ENCODE data around the gene SCMH1. TPM values are rescaled to one million over a fixed set of nuclear protein-coding genes. Genes with fewer than 3 reads are reported as not detected.

Gene SCMH1
- total and polyA plus RNA-seq, 2 experiments from 2014 or later, result 126 to 147 TPM

DNA sequence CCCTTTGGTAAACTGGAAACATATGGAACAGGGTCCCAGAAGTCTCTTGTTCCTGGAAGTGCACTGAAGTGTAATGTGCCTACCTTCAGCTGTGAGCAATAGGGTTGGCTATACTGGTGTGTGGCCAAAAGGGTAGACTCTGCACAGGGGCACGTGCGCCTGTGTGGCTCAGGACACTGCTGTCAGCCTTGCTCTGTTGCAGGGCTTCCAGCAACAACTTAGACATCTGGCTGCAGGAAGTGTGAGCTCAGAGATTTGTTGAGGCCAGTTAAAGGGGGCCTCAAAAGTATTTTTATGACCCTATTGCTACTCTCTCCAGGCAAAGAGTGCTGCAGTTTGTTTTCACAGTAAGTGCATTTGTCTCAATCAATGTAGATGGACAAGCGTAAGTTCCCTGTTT is 255.2 kb downstream of the SCMH1 start:
- peaks cover 25% of the 10 kb centered on the region for H3K36me3 ChIP-seq
- peaks cover 9% of the 10 kb centered on the region for H3K4me1 ChIP-seq (ENCODE audit: low read depth)
- H3K27ac ChIP-seq, result no peak overlapping the region
- H3K27me3 ChIP-seq, result no peaks in the 10 kb centered on the region
- DNase-seq (ENCODE audit: low read depth in 1 of 2, low spot score in 1 of 2), result no peak
- no peaks in the 10 kb centered on the region for H3K9me3 ChIP-seq (ENCODE audit: low read depth)
- TF ChIP-seq, protein P1, sequence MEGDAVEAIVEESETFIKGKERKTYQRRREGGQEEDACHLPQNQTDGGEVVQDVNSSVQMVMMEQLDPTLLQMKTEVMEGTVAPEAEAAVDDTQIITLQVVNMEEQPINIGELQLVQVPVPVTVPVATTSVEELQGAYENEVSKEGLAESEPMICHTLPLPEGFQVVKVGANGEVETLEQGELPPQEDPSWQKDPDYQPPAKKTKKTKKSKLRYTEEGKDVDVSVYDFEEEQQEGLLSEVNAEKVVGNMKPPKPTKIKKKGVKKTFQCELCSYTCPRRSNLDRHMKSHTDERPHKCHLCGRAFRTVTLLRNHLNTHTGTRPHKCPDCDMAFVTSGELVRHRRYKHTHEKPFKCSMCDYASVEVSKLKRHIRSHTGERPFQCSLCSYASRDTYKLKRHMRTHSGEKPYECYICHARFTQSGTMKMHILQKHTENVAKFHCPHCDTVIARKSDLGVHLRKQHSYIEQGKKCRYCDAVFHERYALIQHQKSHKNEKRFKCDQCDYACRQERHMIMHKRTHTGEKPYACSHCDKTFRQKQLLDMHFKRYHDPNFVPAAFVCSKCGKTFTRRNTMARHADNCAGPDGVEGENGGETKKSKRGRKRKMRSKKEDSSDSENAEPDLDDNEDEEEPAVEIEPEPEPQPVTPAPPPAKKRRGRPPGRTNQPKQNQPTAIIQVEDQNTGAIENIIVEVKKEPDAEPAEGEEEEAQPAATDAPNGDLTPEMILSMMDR (IDR thresholded peaks at IDR 0.05; ENCODE audit: low read depth, low read length), result no peak
- no peak overlapping the region for H3K4me3 ChIP-seq

DNA sequence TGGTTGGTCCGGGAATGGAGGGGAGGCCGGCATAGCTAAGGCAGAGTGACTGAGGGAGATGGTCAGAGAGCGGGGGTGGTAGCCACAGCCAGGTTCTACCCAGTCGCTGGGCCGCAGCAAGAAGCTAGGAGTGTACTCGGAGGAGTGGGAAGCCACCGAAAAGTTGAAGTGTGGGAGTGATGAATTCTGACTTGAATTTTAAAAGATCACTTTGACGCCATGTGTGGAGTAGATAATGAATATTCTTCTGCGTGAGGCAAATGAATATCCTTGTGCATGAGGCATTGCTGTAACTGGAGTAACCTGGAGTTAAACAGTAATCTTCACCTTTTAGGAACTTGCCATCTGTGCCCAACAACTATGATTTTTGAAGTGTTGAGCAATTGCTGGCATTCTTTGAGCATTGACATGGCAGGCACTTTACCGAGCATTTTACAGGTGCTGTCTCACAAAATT is 255.8 kb downstream of the SCMH1 start:
- H3K27me3 ChIP-seq, result no peaks in the 10 kb centered on the region
- H3K27ac ChIP-seq, result no peak overlapping the region
- no peak overlapping the region for H3K4me3 ChIP-seq
- no peaks in the 10 kb centered on the region for H3K9me3 ChIP-seq (ENCODE audit: low read depth)
- peaks cover 13% of the 10 kb centered on the region for H3K4me1 ChIP-seq (ENCODE audit: low read depth)
- H3K36me3 ChIP-seq, result peaks cover 25% of the 10 kb centered on the region
- TF ChIP-seq, protein P1 (IDR thresholded peaks at IDR 0.05; ENCODE audit: low read depth, low read length), result no peak
- no peak for DNase-seq (ENCODE audit: low read depth in 1 of 2, low spot score in 1 of 2)

DNA sequence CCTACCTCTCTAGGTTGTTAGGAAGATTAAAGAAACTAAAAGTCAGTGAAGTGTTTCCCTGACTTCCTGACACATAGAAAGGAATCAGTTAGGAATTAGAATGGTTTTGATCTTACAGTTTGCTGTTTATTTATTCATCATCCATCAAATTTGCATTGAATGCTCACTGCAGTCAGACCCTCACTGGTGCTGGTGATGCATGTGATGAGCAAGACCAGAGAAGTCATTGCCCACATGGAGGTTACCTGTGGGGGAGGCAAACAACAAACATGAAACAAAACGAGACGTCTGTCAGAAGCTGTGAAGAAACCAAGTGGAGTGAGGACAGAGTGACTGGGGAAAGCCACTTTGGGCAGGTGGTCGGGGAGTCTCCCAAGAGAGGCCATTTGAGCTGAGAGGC is 256.2 kb downstream of the SCMH1 start:
- Histone ChIP-seq H3K27ac (no peak overlapping the region), H3K36me3 (peaks cover 25% of the 10 kb centered on the region), H3K4me3 (no peak overlapping the region), H3K9me3 (ENCODE audit: low read depth) (no peaks in the 10 kb centered on the region), H3K4me1 (ENCODE audit: low read depth) (peaks cover 16% of the 10 kb centered on the region), H3K27me3 (no peaks in the 10 kb centered on the region)
- TF ChIP-seq, protein P1 (IDR thresholded peaks at IDR 0.05; ENCODE audit: low read depth, low read length), result no peak
- no peak for DNase-seq (ENCODE audit: low read depth in 1 of 2, low spot score in 1 of 2)

DNA sequence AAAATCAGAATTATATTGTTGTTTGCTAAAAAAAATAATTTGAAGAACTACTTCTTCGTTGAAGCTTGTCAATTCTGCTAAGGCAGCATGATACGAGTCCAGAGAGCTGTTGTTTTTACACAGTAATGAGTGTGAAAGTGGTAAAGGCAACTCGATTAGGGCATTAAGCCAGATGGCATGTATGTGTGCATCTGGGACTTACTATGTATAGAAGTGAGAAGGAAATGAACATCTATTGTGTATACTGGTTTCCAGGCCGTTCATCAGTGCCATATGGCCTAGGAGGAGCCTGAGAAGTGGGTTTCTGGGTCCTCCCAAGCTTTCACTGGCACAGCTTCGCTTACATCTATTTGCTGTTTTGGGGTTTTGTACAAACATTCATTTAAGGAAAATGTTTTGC is 256.9 kb downstream of the SCMH1 start:
- TF ChIP-seq, protein P1 (IDR thresholded peaks at IDR 0.05; ENCODE audit: low read depth, low read length), result no peak
- H3K4me1 ChIP-seq (ENCODE audit: low read depth), result peaks cover 16% of the 10 kb centered on the region
- H3K9me3 ChIP-seq (ENCODE audit: low read depth), result no peaks in the 10 kb centered on the region
- no peak for DNase-seq (ENCODE audit: low read depth in 1 of 2, low spot score in 1 of 2)
- no peak overlapping the region for H3K27ac ChIP-seq
- peaks cover 25% of the 10 kb centered on the region for H3K36me3 ChIP-seq
- no peaks in the 10 kb centered on the region for H3K27me3 ChIP-seq
- no peak overlapping the region for H3K4me3 ChIP-seq

DNA sequence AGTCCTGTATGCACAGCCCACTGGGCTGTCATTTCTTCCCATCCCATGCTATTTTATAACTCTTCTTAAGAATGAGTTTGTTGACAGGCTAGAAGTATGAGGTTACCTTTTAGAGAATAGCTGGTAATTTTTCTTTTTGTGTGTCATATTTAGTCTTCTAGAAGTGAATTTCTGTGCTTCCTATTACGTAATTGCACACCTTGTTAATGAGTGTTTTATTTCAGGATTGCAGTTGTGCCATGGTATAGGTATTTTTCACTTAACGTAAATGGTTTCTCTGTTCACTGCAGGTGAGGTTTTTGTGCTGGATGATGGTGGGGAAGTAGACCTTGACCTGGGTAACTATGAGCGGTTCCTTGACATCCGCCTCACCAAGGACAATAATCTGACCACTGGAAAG is 257.6 kb downstream of the SCMH1 start:
- H3K4me3 ChIP-seq, result no peak overlapping the region
- no peaks in the 10 kb centered on the region for H3K27me3 ChIP-seq
- peaks cover 16% of the 10 kb centered on the region for H3K4me1 ChIP-seq (ENCODE audit: low read depth)
- H3K9me3 ChIP-seq (ENCODE audit: low read depth), result no peaks in the 10 kb centered on the region
- DNase-seq (ENCODE audit: low read depth in 1 of 2, low spot score in 1 of 2), result no peak
- peaks cover 25% of the 10 kb centered on the region for H3K36me3 ChIP-seq
- TF ChIP-seq, protein P1 (IDR thresholded peaks at IDR 0.05; ENCODE audit: low read depth, low read length), result no peak
- no peak overlapping the region for H3K27ac ChIP-seq

DNA sequence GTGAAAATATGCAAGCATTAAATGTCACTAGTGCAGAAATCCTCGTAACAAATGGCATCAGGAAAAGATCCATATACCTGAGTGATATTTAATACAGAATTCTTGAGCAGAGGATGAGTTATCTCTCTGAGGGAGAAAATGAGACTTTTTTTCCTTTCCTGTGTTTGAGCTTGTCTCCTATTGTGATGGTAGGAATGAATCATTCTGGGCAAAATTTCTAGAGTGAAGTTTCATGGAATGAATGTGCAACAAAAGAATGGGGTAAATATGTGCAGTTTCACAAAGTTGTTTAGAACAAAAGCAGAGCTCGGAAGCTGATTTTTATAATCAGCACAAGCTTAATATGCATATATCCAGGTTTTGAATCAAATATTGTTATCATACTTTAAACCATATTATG is 258.0 kb downstream of the SCMH1 start:
- no peaks in the 10 kb centered on the region for H3K27me3 ChIP-seq
- H3K27ac ChIP-seq, result no peak overlapping the region
- no peaks in the 10 kb centered on the region for H3K9me3 ChIP-seq (ENCODE audit: low read depth)
- peak in 1 of 2 donors; percentile 36 for DNase-seq (ENCODE audit: low read depth in 1 of 2, low spot score in 1 of 2)
- peaks cover 16% of the 10 kb centered on the region for H3K4me1 ChIP-seq (ENCODE audit: low read depth)
- TF ChIP-seq, protein P1 (IDR thresholded peaks at IDR 0.05; ENCODE audit: low read depth, low read length), result no peak
- no peak overlapping the region for H3K4me3 ChIP-seq
- peaks cover 21% of the 10 kb centered on the region for H3K36me3 ChIP-seq
